Effector CD8-positive, alpha-beta T cell (primary cell): ENCODE results near the gene TTLL13.
"Not testable (repeated sequence)": the region's sequence is repeated elsewhere in the genome, so short reads cannot be mapped to it uniquely, and the experiment has no call there.

Experiments
- DNase-seq: peaks from one replicate; lab custom pipeline; 2025; lab: John Stamatoyannopoulos, UW

The TTLL13 gene

DNA sequence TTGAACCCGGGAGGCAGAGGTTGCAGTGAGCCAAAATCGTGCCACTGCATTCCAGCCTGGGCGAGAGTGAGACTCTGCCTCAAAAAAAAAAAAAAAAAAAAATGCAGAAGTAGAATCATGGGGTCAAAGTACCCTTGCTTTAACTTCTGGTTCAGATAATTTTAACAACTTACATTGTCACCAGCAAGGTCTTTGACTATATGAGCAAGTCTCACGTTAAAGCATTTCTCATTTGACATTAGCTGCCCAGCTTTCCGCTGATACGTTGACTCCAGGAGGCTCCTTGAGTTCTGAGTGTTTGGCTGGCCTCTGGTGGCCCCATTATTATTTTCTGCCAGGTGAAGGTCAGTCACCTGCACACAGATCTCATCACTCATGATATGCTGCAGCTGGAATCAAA, 32.3 kb downstream of the TTLL13 start:
- DNase-seq, result not testable (repeated sequence)

DNA sequence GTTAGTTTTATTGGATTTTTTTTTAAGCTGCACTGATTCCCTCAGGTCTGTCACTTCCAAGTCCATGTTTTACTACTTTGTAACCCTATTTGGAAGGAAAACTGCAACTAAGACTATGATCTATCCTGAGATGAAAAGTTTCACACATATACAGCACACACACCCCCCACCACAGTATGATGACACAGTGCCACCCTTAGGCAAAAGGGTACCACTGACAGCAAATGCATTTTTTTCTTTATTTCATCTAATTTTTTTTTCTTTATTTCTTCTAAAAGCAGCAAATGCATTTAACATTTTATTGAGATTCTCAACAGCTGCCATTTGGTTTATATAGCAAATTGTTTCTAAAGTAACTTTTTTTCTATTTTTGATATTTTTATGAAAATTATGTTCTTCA, 37.3 kb downstream of the TTLL13 start:
- peak; percentile 5 for DNase-seq

GRCh38 chr15:90287101-90287500, 37.7 kb downstream of the TTLL13 start:
- DNase-seq, result no peak

DNA sequence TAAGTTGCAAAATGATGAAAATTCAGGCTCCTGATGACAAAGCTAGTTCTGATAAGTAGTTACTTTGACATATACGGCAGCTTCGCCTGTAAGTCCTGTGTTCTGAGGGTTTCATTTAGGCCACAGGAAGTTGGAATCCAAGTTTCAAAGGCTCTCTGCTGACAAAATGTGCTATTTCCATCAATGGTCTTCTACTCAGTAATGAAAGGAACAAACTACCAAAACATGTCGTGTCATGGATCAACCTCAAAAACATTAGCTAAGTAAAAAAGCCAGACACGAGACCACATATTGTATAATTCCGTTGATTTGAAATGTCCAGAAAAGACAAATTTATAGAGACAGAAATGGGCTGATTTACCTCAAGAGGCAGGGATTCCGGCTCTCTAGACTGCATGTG, 38.6 kb downstream of the TTLL13 start:
- DNase-seq, result no peak

DNA sequence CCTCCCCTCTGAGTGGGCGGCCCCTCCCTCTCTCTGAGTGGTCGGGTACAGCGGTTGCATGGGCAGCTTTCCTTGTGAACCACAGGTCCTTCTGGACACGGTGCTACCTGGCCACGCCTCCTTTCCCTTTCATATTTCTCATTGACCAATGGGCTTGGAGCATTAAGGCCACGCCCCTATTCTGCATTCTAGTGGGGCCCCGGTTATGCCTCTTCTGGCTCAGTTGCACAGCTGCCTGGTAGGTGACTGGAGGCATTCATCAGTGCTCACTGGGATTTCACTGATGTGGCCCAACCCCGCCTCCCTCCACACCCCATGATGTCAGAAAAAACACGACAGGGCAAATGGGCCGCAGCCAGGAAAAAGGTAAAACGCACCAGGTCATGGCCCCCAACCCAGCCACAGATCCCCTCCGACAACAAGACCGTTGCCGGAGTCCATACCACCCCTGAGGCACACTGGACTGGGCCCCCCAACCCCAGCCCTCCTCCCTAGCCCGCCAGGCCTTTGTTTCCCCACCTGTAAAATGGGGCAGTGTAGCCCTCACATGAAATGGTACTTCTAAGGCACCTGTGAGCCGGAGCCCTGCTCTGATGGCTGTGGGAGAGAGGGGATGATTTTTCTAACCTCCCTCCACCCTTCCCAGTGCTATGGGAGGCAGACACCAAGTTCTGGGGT, 42.5 kb downstream of the TTLL13 start:
- DNase-seq, result no peak

DNA sequence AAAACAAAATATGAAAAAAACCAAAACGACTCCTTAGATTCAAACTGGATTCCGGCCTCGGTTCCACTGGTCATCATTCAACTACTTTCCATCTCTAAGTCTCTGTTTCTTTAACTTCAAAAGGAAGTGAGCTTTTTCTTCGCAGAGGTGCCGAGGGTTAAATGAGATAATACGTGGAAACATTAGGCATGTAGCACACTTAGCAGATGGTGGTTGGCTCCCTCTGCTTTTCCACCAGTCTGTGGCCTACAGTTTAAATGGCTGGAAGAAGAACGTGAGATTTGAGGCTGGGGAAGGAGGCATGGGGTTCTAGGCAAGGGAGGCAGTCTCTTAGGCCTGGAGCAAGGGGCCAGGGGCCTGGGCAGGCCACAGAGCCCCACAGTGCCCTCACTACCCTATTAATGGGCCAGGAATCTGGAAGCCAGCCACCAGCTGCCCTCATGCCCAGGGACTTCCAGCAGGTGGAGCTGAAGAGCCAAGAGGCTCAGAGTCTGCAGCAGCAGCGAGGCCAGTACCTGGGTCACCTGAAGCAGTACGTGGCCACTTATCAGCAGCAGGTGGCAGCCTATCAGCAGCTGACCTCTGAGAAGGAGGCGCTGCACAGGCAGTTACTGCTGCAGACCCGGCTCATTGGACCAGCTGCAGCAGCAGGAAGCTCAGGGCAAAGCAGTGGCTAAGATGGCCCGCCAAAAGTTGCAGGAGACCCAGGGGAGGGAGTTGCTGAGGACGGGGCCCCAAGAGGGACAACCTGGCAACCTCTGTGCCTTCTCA, 43.9 kb downstream of the TTLL13 start:
- peak; percentile 48 for DNase-seq

- DNase-seq, result no peak
Measured at GRCh38 chr15:90294159-90294558, 44.8 kb downstream of the TTLL13 start.

DNA sequence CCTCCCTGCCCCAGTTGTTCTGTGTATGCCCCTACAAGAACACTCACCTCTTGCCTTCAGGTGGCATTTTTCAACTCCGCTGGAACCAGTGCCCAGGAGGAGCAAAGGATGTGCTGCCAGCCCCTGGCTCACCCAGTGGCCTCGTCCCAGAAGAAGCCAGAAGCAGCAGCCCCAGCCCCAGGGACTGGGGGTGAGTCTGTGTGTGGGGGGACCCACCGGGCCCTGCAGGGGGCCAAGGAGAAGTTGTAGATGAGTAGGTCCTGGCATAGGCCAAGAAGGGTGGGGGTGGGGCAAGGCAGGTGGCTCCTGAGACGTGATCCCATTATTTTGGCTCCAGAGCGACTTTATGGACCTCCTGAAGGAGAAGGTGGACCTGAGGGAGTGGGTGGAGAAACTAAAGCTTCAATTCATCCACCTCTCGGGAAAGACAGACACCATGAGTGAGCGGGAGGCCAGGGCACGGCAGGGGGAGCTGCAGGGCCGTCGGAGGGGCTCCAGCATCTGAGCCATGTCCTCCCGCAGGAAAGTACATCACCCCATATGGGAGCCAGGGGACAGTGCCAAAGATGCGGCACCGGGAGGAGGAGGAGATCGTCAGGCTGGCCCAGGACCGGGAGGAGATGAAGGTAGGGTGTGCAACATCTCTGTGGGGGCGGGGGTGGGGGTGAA, 45.4 kb downstream of the TTLL13 start:
- DNase-seq, result no peak

GRCh38 chr15:90295270-90295648, 45.9 kb downstream of the TTLL13 start:
- DNase-seq, result no peak

- DNase-seq, result not testable (repeated sequence)
Measured at GRCh38 chr15:90296316-90296884, 47.0 kb downstream of the TTLL13 start.

DNA sequence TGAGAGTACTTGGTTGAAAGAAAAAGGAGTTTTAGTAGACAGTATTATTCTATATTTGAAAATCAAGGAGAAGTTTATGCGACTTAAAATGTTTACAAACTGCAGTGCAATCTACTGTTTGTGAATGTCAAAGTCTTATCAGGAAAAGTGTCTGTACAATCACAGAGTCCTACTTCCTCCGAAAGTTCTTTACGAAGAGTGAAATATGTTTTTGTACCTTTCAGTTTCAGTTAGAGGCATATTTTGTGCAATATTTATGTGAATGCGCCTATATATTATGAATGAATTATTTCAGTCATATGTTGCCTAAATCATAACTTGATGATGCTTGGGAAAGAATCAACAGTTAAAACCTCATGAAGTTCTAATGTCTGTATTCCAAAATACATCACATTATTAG, 47.7 kb downstream of the TTLL13 start:
- no peak for DNase-seq

GRCh38 chr15:90300541-90300940, 51.2 kb downstream of the TTLL13 start:
- DNase-seq, result no peak

DNA sequence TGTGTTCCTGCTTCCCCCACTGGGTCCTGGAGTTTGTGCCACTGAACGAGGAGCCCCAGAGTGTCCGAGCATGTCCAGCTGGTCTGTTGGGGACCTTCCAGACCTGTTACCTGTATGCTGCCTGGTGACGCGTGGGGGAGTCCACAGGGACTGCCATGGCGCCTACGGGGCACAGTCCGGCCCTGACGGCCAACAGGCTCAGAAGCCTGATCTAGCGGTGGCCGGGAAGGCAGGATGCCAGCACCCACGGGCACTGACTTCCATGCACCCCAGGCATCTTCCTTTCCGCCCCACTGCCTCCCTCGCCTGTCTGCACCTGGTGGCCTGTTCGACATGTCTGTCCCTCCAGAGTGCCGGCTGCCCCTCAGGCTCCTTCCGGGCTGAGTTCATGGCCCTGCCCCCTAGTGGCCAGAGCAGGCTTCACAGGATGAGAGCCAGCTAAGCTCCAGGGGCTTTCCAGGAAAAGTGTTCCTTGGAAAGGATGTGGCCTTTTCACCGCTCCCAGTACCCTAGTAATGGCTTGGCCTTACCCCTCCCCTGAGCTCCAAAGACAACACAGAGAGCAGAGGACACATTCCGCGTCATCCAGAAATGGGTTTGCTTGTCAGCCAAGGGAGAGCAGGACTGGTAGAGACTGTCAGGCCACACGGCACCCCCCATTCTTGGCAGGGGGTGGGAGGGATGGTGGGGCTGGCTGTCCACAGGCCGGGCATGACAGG, 51.8 kb downstream of the TTLL13 start:
- DNase-seq, result peak; percentile 36

DNA sequence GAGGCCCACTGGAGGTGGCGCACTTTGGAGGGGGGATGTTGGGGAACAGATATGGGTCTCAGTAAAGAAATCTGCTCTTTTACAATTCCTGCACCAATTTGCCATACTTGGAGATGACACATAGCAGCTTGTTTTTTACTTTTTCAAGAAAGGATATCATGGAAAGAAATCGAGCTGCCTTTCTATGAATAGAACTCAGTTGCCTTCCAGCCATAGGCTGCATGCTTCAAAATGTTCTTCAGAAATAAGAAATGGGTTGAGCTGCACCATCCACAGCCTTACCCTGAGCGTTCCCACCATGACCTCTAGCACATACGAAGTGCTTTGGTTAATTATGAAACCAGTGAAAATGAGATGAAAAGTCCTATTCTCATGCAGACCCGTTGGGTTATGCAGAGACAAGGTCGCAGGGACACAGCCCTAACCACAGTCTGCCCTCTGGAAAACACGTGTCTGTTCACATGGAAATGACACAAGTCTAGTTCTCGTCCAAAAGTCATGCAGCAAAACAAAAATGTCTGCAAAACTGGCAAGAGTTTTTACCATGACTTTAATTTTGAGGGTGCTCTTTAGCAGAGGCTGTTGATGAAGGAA, 52.4 kb downstream of the TTLL13 start:
- DNase-seq, result no peak

DNA sequence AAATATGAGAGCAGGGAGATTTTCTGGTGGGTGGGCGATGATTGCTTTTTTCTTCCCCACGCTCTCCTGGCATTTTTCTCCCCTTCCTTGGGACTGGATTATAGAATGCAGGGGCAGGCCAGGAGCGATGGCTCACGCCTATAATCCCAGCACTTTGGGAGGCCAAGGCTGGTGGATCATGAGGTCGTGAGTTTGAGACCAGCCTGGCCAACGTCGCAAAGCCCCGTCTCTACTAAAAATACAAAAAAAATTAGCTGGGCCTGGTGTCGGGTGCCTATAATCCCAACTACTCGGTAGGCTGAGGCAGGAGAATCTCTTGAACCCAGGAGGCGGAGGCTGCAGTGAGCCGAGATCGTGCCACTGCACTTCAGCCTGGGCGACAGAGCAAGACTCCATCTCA, 56.0 kb downstream of the TTLL13 start:
- not testable (repeated sequence) for DNase-seq

DNA sequence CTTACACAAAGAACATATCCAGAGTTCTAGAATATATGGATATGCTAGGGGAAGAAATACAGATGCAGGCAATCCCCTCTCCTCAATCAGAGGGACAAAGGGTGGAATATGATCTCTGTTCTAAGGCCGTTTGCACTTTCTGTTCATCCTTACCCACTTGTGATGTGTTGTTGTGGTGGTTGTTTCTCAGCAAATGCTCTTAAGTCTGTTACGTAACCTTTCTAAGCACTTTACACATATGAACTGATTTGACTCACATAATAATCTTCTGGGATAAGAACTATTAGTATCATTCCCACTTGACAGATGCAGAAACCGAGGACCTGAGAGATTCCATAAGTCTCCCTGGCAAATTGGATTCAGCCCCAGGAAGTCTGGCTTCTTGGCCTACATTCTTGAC, 56.6 kb downstream of the TTLL13 start:
- no peak for DNase-seq

GRCh38 chr15:90306560-90306959, 57.2 kb downstream of the TTLL13 start:
- DNase-seq, result no peak

DNA sequence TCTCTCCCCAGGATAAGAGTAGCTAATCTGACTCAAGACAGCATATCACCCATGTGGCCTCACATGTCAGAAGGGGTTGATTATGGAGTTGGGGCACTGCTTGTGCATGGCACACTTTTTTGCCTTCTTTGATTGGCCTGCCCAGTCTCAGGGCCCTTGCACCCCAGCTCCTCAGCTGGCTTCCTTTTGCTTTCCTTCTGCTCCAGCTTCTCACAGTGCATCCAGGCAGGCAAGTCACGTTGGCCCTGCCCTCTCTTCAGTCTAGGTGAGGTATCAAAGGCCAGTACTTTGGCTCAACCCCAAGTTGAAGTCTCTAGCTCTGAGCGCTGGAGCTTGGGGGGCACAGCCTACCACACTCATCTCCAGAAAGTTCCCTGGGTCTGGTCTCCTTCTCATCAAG, 58.3 kb downstream of the TTLL13 start:
- no peak for DNase-seq

DNA sequence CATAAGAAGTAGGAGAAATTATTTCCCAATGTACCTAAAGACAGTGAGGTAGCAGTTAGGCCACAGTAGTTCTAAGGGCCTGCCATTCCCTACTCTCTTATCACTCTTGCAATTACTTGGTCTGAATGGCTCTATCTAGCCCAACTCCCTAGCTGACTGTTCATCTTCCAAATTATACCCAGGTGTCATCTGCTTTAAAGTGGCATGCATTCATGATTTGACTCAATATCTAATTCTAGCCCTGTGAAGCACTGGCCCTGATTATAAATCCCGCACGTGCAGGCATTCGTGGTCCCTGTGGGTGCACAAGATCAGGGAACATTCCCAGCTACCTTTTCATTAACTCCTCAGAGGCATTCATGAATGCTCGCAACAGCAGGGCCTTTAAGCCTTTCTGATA, 59.7 kb downstream of the TTLL13 start:
- no peak for DNase-seq
